Neural cell (in vitro differentiated cells): ENCODE data around the gene ANKRD29.

ENCODE experiments used
- EZH2 ChIP-seq: fragments of 200-600, 300-800 bp; shearing (Covaris generic), sonication (generic); IDR thresholded peaks from 2 replicates; pipeline ENCODE4 v1.6.1; 2014; ENCODE audit warnings: antibody characterized with exemption, low read length, borderline replicate concordance, mild to moderate bottlenecking; ENCODE audit not compliant: insufficient read depth, poor library complexity, severe bottlenecking
- RAD21 ChIP-seq: fragments of 450-650 bp; conservative IDR thresholded peaks from 2 replicates; pipeline ENCODE4 v1.6.1; 2014; ENCODE audit warnings: antibody characterized with exemption, mild to moderate bottlenecking, moderate library complexity
- TAF1 ChIP-seq: IDR thresholded peaks from 2 replicates; pipeline ENCODE4 v1.6.1; 2012; ENCODE audit warnings: low read depth
- TF ChIP-seq, protein P1 (sequence below): fragments of 450-650 bp; IDR thresholded peaks from 2 replicates; pipeline ENCODE4 v1.5.1; 2014; ENCODE audit warnings: antibody characterized with exemption, mild to moderate bottlenecking, moderate library complexity; ENCODE audit not compliant: poor library complexity, severe bottlenecking
- TF ChIP-seq, protein P2 (sequence below): IDR thresholded peaks from 2 replicates; pipeline ENCODE4 v1.6.1; 2012; ENCODE audit warnings: borderline replicate concordance

DNA sequence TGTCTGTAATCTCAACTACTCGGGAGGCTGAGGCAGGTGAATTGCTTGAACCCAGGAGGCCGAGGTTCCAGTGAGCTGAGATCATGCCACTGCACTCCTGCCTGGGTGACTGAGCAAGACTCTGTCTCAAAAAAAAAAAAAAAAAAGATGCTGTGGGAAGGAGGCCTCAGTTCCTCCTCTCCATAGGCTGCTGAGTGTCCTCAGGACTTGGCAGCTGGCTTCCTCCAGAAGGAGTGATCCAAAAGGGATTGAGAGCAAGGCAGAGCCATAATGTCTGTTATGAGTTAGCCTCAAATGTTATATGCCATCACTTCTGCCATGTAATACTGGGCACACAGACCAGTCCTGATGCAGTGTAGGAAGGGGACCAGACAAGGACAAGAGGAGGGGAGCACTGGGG, 69.8 kb downstream of the ANKRD29 start:
- TF ChIP-seq, protein P1, sequence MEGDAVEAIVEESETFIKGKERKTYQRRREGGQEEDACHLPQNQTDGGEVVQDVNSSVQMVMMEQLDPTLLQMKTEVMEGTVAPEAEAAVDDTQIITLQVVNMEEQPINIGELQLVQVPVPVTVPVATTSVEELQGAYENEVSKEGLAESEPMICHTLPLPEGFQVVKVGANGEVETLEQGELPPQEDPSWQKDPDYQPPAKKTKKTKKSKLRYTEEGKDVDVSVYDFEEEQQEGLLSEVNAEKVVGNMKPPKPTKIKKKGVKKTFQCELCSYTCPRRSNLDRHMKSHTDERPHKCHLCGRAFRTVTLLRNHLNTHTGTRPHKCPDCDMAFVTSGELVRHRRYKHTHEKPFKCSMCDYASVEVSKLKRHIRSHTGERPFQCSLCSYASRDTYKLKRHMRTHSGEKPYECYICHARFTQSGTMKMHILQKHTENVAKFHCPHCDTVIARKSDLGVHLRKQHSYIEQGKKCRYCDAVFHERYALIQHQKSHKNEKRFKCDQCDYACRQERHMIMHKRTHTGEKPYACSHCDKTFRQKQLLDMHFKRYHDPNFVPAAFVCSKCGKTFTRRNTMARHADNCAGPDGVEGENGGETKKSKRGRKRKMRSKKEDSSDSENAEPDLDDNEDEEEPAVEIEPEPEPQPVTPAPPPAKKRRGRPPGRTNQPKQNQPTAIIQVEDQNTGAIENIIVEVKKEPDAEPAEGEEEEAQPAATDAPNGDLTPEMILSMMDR, result no peak
- TF ChIP-seq EZH2 (no peak), RAD21 (no peak), TAF1 (no peak)
- TF ChIP-seq, protein P2, sequence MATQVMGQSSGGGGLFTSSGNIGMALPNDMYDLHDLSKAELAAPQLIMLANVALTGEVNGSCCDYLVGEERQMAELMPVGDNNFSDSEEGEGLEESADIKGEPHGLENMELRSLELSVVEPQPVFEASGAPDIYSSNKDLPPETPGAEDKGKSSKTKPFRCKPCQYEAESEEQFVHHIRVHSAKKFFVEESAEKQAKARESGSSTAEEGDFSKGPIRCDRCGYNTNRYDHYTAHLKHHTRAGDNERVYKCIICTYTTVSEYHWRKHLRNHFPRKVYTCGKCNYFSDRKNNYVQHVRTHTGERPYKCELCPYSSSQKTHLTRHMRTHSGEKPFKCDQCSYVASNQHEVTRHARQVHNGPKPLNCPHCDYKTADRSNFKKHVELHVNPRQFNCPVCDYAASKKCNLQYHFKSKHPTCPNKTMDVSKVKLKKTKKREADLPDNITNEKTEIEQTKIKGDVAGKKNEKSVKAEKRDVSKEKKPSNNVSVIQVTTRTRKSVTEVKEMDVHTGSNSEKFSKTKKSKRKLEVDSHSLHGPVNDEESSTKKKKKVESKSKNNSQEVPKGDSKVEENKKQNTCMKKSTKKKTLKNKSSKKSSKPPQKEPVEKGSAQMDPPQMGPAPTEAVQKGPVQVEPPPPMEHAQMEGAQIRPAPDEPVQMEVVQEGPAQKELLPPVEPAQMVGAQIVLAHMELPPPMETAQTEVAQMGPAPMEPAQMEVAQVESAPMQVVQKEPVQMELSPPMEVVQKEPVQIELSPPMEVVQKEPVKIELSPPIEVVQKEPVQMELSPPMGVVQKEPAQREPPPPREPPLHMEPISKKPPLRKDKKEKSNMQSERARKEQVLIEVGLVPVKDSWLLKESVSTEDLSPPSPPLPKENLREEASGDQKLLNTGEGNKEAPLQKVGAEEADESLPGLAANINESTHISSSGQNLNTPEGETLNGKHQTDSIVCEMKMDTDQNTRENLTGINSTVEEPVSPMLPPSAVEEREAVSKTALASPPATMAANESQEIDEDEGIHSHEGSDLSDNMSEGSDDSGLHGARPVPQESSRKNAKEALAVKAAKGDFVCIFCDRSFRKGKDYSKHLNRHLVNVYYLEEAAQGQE, result no peak
